Panc1 (cell line): Measurements from ENCODE around the gene CEP162. TPM values are rescaled to one million over a fixed set of nuclear protein-coding genes. Genes with fewer than 3 reads are reported as not detected.
"Not testable (repeated sequence)": the region's sequence is repeated elsewhere in the genome, so short reads cannot be mapped to it uniquely, and the experiment has no call there.

Source experiments
- ATAC-seq: fragments of 200-7000 bp; cut with Tn5 transposase; 2 replicates; pipeline ENCODE4 v1.9.1; 2020; ENCODE audit warnings: mild to moderate bottlenecking, moderate library complexity
- BruUV-seq: library from RNA; stranded (reverse); fragments of 400-500 nt; replicated peaks from 2 replicates; lab custom pipeline; 2021; lab: Mats Ljungman, UMichigan
- CTCF ChIA-PET: fragments of 300-600 bp; sonication (Branson Sonifier 250); formaldehyde crosslinking; loops from one replicate; lab custom pipeline; 2022; ENCODE audit warnings: antibody characterized with exemption; lab: Charles Lee
- POLR2A ChIA-PET: fragments of 300-600 bp; sonication (Branson Sonifier 250); formaldehyde crosslinking; loops from one replicate; lab custom pipeline; 2022; ENCODE audit warnings: antibody characterized with exemption; lab: Charles Lee
- DNase-seq: peaks from one replicate; pipeline ENCODE4 v3.0.0-alpha.2; 2010; ENCODE audit warnings: low read depth, low spot score
- H3K27ac ChIP-seq: 2 replicates; pipeline ENCODE4 v1.5.1; 2011; ENCODE audit warnings: mild to moderate bottlenecking, low read length, inconsistent platforms
- H3K27me3 ChIP-seq: fragments of 200-500 bp; sonication (Bioruptor generic); 2 replicates; pipeline ENCODE4 v1.6.0; 2014; ENCODE audit warnings: low read length, inconsistent platforms; ENCODE audit not compliant: control insufficient read depth, insufficient read depth
- H3K36me3 ChIP-seq: fragments of 200-500 bp; sonication (Bioruptor generic); 2 replicates; pipeline ENCODE4 v1.5.1; 2014; ENCODE audit warnings: inconsistent platforms, mild to moderate bottlenecking, low read length, moderate library complexity; ENCODE audit not compliant: control insufficient read depth, insufficient read depth
- H3K4me1 ChIP-seq: 2 replicates; pipeline ENCODE4 v1.5.1; 2011; ENCODE audit warnings: inconsistent platforms, mild to moderate bottlenecking, low read length, moderate library complexity; ENCODE audit not compliant: control insufficient read depth, insufficient read depth
- H3K4me3 ChIP-seq, 2 experiments: 2 replicates each; pipeline ENCODE4 v1.5.1; 2011 to 2012; ENCODE audit warnings: low read depth in 2 of 2, low read length in 2 of 2, mild to moderate bottlenecking in 2 of 2, inconsistent platforms in 1 of 2, moderate library complexity in 1 of 2
- H3K9me3 ChIP-seq: fragments of 200-500 bp; sonication (Bioruptor generic); 2 replicates; pipeline ENCODE4 v1.5.1; 2014; ENCODE audit warnings: low read depth, mild to moderate bottlenecking, inconsistent platforms, low read length, moderate library complexity; ENCODE audit not compliant: control insufficient read depth, insufficient read depth
- CTCF ChIP-seq: fragments of 450-650 bp; IDR thresholded peaks from 2 replicates; pipeline ENCODE4 v1.5.1; 2017; ENCODE audit warnings: mild to moderate bottlenecking
- POLR2AphosphoS5 ChIP-seq: IDR thresholded peaks from 2 replicates; pipeline ENCODE4 v1.6.1; 2012; ENCODE audit warnings: mild to moderate bottlenecking, low read depth, low read length, moderate library complexity
- SIN3A ChIP-seq: IDR thresholded peaks from 2 replicates; pipeline ENCODE4 v1.6.1; 2012; ENCODE audit warnings: low read depth, mild to moderate bottlenecking, low read length, moderate library complexity, borderline replicate concordance; ENCODE audit not compliant: insufficient read depth
- TCF7L2 ChIP-seq: IDR thresholded peaks from 2 replicates; pipeline ENCODE4 v1.6.1; 2011; ENCODE audit warnings: mild to moderate bottlenecking, low read depth, low read length, inconsistent platforms
- in situ Hi-C: cut with HindIII; loops from 2 replicates; pipeline ENCODE4 v1.10.0; 2016; ENCODE audit warnings: low sequenced_read_pairs, low pct_unique_long_range_greater_than_20kb
- intact Hi-C: fragments of 100-400 bp; cut with micrococcal nuclease; formaldehyde crosslinking; loops from one replicate; pipeline ENCODE4 v1.10.0; 2022; ENCODE audit not compliant: unreplicated experiment
- total RNA-seq: library from RNA; stranded (reverse); gene quantifications from one replicate; pipeline ENCODE4 v1.2.1, GENCODE V29; 2021; ENCODE audit not compliant: unreplicated experiment
- TF ChIP-seq, protein P1 (sequence below), 2 experiments: IDR thresholded peaks; 2 replicates each; pipeline ENCODE4 v1.6.1; 2011 to 2012; ENCODE audit warnings: low read depth in 2 of 2, control low read depth in 1 of 2, low read length in 1 of 2, mild to moderate bottlenecking in 1 of 2, moderate library complexity in 1 of 2; ENCODE audit not compliant: insufficient read depth in 1 of 2

The CEP162 gene
- total RNA-seq, 1 experiment from 2014 or later = 5.3 TPM

- H3K36me3 ChIP-seq = no peaks in the 10 kb centered on the region
- H3K4me3 ChIP-seq = no peak overlapping the region
- peaks cover 2% of the 10 kb centered on the region; the same call in 1 of the 2 replicates for H3K27me3 ChIP-seq
- ATAC-seq = no peak
- H3K4me1 ChIP-seq = no peaks in the 10 kb centered on the region
- H3K27ac ChIP-seq = no peak overlapping the region
- intact Hi-C loops (no loop called here), in situ Hi-C loops (no loop called here)
- no TSS peak for BruUV-seq
- no peak for DNase-seq
- TF ChIP-seq SIN3A (no peak), TCF7L2 (no peak), POLR2AphosphoS5 (no peak), CTCF (no peak)
- TF ChIP-seq, protein P1, sequence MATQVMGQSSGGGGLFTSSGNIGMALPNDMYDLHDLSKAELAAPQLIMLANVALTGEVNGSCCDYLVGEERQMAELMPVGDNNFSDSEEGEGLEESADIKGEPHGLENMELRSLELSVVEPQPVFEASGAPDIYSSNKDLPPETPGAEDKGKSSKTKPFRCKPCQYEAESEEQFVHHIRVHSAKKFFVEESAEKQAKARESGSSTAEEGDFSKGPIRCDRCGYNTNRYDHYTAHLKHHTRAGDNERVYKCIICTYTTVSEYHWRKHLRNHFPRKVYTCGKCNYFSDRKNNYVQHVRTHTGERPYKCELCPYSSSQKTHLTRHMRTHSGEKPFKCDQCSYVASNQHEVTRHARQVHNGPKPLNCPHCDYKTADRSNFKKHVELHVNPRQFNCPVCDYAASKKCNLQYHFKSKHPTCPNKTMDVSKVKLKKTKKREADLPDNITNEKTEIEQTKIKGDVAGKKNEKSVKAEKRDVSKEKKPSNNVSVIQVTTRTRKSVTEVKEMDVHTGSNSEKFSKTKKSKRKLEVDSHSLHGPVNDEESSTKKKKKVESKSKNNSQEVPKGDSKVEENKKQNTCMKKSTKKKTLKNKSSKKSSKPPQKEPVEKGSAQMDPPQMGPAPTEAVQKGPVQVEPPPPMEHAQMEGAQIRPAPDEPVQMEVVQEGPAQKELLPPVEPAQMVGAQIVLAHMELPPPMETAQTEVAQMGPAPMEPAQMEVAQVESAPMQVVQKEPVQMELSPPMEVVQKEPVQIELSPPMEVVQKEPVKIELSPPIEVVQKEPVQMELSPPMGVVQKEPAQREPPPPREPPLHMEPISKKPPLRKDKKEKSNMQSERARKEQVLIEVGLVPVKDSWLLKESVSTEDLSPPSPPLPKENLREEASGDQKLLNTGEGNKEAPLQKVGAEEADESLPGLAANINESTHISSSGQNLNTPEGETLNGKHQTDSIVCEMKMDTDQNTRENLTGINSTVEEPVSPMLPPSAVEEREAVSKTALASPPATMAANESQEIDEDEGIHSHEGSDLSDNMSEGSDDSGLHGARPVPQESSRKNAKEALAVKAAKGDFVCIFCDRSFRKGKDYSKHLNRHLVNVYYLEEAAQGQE (IDR thresholded peaks at IDR 0.05; ENCODE audit: insufficient read depth in 1 of 2, low read depth in 2 of 2, low read length in 1 of 2) = no peak
- no peaks in the 10 kb centered on the region for H3K9me3 ChIP-seq
- ChIA-PET POLR2A (no interaction called here), CTCF (no interaction called here)
Measured at GRCh38 chr6:84249724-84250123, 22.3 kb upstream of the CEP162 start.

DNA sequence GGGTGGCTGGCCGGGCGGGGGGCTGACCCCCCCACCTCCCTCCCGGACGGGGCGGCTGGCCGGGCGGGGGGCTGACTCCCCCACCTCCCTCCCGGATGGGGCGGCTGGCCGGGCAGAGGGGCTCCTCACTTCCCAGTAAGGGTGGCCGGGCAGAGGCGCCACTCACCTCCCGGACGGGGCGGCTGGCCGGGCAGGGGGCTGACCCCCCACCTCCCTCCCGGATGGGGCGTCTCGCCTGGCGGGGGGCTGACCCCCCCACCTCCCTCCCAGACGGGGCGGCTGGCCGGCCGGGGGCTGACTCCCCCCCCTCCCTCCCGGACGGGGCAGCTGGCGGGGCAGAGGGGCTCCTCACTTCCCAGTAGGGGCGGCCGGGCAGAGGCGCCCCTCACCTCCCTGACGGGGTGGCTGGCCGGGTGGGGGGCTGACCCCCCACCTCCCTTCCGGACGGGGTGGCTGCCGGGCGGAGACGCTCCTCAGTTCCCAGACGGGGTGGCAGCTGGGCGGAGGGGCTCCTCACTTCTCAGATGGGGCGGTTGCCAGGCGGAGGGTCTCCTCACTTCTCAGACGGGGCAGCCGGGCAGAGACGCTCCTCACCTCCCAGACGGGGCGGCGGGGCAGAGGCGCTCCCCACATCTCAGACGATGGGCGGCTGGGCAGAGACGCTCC lies 17.1 kb upstream of the CEP162 start:
- H3K27me3 ChIP-seq, H3K4me1 ChIP-seq, CTCF ChIA-PET, H3K9me3 ChIP-seq, ATAC-seq, BruUV-seq, DNase-seq, H3K4me3 ChIP-seq, in situ Hi-C loops, POLR2A ChIA-PET, H3K27ac ChIP-seq, H3K36me3 ChIP-seq, intact Hi-C loops: not testable (repeated sequence)

GRCh38 chr6:84243240-84243639 lies 15.8 kb upstream of the CEP162 start:
- TF ChIP-seq POLR2AphosphoS5 = no peak
- TF ChIP-seq CTCF = no peak
- TF ChIP-seq SIN3A = no peak
- TF ChIP-seq, protein P1 (IDR thresholded peaks at IDR 0.05; ENCODE audit: insufficient read depth in 1 of 2, low read depth in 2 of 2, low read length in 1 of 2) = no peak
- no peak for TF ChIP-seq TCF7L2
- ChIA-PET POLR2A (no interaction called here), CTCF (no interaction called here)
- intact Hi-C loops (no loop called here), in situ Hi-C loops (no loop called here)
- Histone ChIP-seq H3K36me3 (no peaks in the 10 kb centered on the region), H3K9me3 (no peaks in the 10 kb centered on the region), H3K27me3 (no peaks in the 10 kb centered on the region), H3K27ac (no peak overlapping the region), H3K4me3 (no peak overlapping the region), H3K4me1 (no peaks in the 10 kb centered on the region)
- DNase-seq = no peak
- ATAC-seq = no peak
- no TSS peak for BruUV-seq
